ENCODE results near the gene CFAP47.
"Not testable (repeated sequence)": the region's sequence is repeated elsewhere in the genome, so short reads cannot be mapped to it uniquely, and the experiment has no call there.

CFAP47 gene

DNA sequence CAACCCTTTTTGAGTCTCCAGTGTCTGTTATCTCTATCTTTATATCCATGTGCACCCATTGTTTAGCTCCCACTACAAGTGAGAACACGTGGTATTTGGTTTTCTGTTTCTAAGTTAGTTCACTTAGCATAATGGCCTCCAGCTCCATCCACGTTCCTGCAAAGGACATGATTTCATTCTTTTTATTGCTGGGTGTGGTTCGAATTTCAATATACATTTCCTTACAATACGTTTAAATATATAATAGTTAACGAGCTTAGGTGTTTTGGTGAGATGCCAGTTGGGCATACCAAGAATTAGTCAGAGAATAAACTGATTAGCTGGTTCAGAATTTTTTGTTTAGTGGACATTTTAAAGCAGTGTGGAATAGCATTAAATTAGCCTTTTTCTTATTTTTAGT is 196.7 kb downstream of the CFAP47 start:
- no peaks in the 10 kb centered on the region for H3K36me3 ChIP-seq (ENCODE audit: insufficient read depth, low read length)
- no peaks in the 10 kb centered on the region for H3K4me1 ChIP-seq (ENCODE audit: insufficient read depth, low read length)
- H3K9ac ChIP-seq (ENCODE audit: low read depth, low read length): no peak overlapping the region
- H3K9me3 ChIP-seq (ENCODE audit: control insufficient read depth, insufficient read depth, low read length): no peaks in the 10 kb centered on the region; the same call in 1 of the 2 replicates

DNA sequence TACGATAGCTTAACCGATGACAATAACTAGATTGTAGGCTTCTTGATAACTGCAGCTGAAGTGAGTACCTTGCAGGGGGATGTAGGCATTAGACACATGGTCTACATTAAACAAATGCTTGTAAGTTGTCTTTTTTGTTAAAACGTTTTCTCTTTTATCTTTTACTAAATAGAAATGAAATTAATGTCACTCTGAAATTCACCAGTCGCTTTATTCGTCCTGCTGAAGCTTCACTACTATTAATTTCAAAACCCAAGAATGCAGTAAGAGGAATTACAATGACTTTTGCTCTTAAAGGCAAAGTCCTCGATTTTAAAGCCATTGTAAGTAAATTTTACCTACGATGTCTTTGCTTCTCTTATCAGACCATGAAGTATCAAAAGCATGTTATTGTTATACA is 239.7 kb downstream of the CFAP47 start:
- Histone ChIP-seq H3K9me3 (ENCODE audit: control insufficient read depth, insufficient read depth, low read length) (no peaks in the 10 kb centered on the region), H3K36me3 (ENCODE audit: insufficient read depth, low read length) (no peaks in the 10 kb centered on the region), H3K9ac (ENCODE audit: low read depth, low read length) (no peak overlapping the region), H3K4me1 (ENCODE audit: insufficient read depth, low read length) (no peaks in the 10 kb centered on the region)

DNA sequence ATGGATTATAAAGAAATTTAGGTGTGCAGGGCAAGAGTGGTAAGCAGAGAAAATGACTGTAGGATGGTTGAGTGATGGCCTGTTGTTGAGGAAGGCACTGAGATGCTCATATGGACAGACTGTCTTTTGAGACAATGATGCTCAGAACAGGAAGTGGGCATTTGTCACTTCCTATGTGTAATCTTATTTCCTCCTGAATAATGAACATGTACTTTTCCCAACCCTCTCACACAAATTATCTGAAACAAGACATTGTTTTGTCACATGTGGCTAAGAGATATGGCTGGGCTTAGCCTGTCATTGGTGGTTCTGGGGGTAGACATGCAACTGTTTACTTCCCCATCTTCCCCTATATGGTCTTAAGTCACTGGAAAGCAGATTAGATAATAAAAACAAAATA is 240.5 kb downstream of the CFAP47 start:
- Histone ChIP-seq H3K9ac (ENCODE audit: low read depth, low read length) (no peak overlapping the region), H3K9me3 (ENCODE audit: control insufficient read depth, insufficient read depth, low read length) (no peaks in the 10 kb centered on the region), H3K36me3 (ENCODE audit: insufficient read depth, low read length) (no peaks in the 10 kb centered on the region), H3K4me1 (ENCODE audit: insufficient read depth, low read length) (no peaks in the 10 kb centered on the region)

DNA sequence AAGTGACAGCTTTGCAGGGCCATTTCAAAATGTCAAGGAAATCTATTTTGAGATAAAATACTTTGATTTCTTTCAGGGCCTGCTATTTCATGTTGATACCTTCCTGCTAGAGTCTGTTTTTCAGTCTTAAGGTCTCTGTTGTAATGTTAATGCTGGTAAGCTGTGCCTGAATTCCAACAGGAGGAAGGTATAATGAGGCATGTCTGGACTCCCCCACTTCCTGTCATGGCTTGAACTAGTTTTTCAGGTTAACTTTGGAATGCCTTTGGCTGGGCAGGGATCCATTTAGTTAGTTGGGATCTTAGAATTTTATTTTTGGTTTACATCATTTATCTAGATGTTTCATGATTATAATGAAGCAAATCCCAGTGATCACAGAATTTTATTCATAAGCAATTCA is 279.0 kb downstream of the CFAP47 start:
- H3K9ac ChIP-seq (ENCODE audit: low read depth, low read length): no peak overlapping the region
- H3K4me1 ChIP-seq (ENCODE audit: insufficient read depth, low read length): no peaks in the 10 kb centered on the region
- H3K36me3 ChIP-seq (ENCODE audit: insufficient read depth, low read length): no peaks in the 10 kb centered on the region
- H3K9me3 ChIP-seq (ENCODE audit: control insufficient read depth, insufficient read depth, low read length): peaks cover 8% of the 10 kb centered on the region

DNA sequence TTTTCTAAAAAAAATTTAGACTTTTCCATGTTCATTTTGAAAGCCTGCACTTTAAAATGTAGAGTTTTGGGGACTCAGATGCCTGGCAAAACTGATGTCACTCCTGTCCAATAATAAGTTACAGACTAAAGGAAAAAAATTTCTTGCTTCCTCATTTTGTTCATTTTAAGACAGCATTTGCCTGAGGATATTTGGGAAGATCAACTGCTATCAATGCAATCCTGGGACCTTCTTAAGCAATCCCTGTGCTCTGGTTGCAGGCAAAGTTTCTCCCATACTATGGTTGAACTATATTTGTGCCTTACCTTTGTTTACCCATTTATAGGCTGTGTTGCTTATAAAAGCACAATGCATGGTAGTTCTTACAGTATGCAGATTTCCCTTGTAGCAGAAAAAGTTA is 280.4 kb downstream of the CFAP47 start:
- Histone ChIP-seq H3K4me1 (ENCODE audit: insufficient read depth, low read length) (no peaks in the 10 kb centered on the region), H3K9ac (ENCODE audit: low read depth, low read length) (no peak overlapping the region), H3K36me3 (ENCODE audit: insufficient read depth, low read length) (no peaks in the 10 kb centered on the region), H3K9me3 (ENCODE audit: control insufficient read depth, insufficient read depth, low read length) (peaks cover 8% of the 10 kb centered on the region)

DNA sequence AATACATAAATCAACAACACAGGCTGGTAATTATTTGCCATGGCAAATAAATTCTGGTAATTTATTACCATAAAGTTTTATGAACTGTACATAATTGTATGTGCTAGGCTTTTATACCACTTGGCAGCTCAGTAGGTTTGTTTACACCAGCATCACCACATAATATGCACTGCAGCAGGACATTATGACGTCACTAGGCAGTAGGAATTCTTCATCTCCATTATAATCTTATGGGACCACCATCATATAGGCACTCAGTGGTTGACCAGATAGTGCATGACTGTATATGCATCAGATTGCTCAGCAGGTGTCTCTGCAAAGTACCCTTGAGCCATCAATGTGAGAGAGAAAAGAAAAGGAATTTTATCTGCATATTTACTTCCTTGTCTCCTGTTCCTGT is 295.4 kb downstream of the CFAP47 start:
- Histone ChIP-seq H3K36me3 (ENCODE audit: insufficient read depth, low read length) (no peaks in the 10 kb centered on the region), H3K9ac (ENCODE audit: low read depth, low read length) (no peak overlapping the region), H3K4me1 (ENCODE audit: insufficient read depth, low read length) (peaks cover 25% of the 10 kb centered on the region; the same call in 1 of the 2 replicates), H3K9me3 (ENCODE audit: control insufficient read depth, insufficient read depth, low read length) (no peaks in the 10 kb centered on the region)

DNA sequence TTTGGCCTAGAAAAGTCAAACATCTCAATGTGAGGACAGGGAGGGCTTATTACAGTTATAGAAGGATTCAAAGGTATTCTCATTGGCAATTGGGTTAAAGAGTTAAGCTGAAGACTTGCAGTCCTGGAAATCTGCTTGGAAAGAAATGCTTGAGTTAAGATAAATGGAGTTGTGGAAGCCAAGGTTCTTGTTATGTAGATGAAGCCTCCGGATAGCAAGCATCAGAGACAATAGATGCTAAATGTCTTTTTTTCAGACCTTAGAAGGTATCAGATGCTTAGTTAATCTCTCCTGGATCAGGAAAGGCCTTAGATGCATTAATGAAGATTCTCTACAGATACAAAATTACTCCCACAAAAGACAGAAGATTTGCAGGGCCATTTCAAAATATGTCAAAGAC is 299.3 kb downstream of the CFAP47 start:
- peaks cover 25% of the 10 kb centered on the region; the same call in 1 of the 2 replicates for H3K4me1 ChIP-seq (ENCODE audit: insufficient read depth, low read length)
- H3K9me3 ChIP-seq (ENCODE audit: control insufficient read depth, insufficient read depth, low read length): no peaks in the 10 kb centered on the region
- no peak overlapping the region for H3K9ac ChIP-seq (ENCODE audit: low read depth, low read length)
- H3K36me3 ChIP-seq (ENCODE audit: insufficient read depth, low read length): no peaks in the 10 kb centered on the region

DNA sequence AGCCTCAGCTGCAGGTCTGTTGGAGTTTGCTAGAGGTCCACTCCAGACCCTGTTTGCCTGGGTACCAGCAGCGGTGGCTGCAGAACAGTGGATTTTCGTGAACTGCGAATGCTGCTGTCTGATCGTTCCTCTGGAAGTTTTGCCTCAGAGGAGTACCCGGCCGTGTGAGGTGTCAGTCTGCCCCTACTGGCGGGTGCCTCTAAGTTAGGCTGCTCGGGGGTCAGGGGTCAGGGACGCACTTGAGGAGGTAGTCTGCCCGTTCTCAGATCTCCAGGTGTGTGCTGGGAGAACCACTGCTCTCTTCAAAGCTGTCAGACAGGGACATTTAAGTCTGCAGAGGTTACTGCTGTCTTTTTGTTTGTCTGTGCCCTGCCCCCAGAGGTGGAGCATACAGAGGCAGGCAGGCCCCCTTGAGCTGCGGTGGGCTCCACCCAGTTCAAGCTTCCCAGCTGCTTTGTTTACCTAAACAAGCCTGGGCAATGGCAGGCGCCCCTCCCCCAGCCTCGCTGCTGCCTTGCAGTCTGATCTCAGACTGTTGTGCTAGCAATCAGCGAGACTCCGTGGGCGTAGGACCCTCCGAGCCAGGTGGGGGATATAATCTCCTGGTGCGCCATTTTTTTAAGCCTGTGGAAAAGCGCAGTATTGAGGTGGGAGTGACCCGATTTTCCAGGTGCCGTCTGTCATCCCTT is 315.4 kb downstream of the CFAP47 start:
- not testable (repeated sequence) for H3K36me3 ChIP-seq (ENCODE audit: insufficient read depth, low read length); H3K4me1 ChIP-seq (ENCODE audit: insufficient read depth, low read length); H3K9me3 ChIP-seq (ENCODE audit: control insufficient read depth, insufficient read depth, low read length); H3K9ac ChIP-seq (ENCODE audit: low read depth, low read length)

DNA sequence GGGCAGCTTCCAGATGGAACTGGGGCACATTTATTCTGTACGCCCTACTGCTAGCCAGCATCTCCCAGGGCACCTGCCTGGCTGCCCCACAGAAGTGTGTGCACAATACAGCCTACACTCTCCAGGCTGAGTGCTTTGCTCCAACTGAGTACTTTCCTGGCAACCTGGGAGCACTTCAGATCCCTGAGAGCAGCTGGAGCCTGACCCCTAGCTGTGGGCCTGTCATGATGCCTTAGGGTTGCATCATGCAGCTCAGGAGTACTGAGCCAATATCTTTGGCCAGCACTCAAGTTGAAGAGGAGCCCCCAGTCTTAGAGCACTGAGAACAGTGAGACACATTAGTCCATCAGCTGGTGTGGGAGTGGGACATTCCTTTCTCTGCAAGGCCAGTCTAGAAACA is 321.9 kb downstream of the CFAP47 start:
- no peaks in the 10 kb centered on the region for H3K36me3 ChIP-seq (ENCODE audit: insufficient read depth, low read length)
- H3K9me3 ChIP-seq (ENCODE audit: control insufficient read depth, insufficient read depth, low read length): no peaks in the 10 kb centered on the region
- H3K9ac ChIP-seq (ENCODE audit: low read depth, low read length): no peak overlapping the region
- H3K4me1 ChIP-seq (ENCODE audit: insufficient read depth, low read length): no peaks in the 10 kb centered on the region

DNA sequence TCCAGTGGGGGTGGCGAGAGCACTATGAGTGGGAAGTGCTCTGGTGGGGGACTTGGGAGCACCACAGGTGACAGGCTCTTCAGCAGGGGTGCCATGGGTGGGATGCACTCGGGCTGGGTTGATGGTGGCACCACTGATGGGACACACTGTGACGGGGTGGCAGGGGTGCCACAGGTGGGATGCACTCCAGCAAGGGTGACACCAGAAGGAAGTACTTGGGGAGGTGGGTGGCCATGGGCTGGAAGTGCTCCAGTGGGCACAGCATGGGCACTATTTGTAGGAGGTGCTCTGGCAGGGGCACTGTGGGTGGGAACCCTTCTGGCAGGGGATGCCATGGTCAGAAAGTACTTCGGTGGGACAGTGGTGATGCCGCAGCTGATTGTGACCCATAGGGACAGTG is 346.6 kb downstream of the CFAP47 start:
- no peak overlapping the region for H3K9ac ChIP-seq (ENCODE audit: low read depth, low read length)
- H3K4me1 ChIP-seq (ENCODE audit: insufficient read depth, low read length): no peaks in the 10 kb centered on the region
- H3K9me3 ChIP-seq (ENCODE audit: control insufficient read depth, insufficient read depth, low read length): no peaks in the 10 kb centered on the region

DNA sequence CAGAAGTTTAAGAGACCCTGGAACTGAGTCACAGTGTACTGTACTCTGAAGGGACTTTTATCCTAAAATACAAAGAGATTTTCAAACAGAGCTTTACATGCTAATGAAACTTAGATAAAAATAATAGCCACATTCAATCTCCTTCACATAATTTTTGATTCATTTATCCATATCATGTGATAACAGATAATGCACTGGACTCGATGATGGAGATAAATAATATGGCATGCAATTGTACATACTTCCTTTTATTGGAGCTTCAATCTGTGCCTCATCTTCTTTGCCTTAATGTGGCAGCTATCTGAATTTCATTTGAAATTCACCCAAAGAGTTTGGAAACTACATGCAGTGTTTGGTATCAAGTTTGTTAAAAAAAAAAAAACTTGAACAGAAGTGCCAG is 390.6 kb downstream of the CFAP47 start:
- no peaks in the 10 kb centered on the region for H3K9me3 ChIP-seq (ENCODE audit: control insufficient read depth, insufficient read depth, low read length)
- no peaks in the 10 kb centered on the region for H3K4me1 ChIP-seq (ENCODE audit: insufficient read depth, low read length)
- H3K36me3 ChIP-seq (ENCODE audit: insufficient read depth, low read length): no peaks in the 10 kb centered on the region
- no peak overlapping the region for H3K9ac ChIP-seq (ENCODE audit: low read depth, low read length)

More for the DNA sequence above, 346.6 kb downstream of the CFAP47 start:
- H3K36me3 ChIP-seq (ENCODE audit: insufficient read depth, low read length): no peaks in the 10 kb centered on the region

DNA sequence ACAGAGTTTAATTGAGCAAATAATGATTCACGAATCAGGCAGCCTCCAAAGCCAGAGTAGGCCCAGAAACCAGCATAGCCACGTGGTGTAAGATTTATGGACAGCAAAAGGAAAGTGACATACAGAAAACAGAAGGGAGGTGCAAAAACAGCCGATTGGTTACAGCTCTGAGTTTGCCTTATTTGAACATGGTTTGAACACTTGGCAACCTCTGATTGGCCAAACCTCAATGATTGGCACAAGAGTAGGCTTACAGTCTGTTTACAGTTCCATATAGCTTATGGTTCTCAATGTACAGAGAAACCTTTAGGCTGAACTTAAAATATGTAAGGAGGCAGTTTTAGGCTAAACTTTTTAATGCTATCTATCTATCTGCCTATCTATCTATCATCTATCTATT is 394.8 kb downstream of the CFAP47 start:
- H3K4me1 ChIP-seq (ENCODE audit: insufficient read depth, low read length): no peaks in the 10 kb centered on the region
- H3K36me3 ChIP-seq (ENCODE audit: insufficient read depth, low read length): no peaks in the 10 kb centered on the region
- no peaks in the 10 kb centered on the region for H3K9me3 ChIP-seq (ENCODE audit: control insufficient read depth, insufficient read depth, low read length)
- no peak overlapping the region for H3K9ac ChIP-seq (ENCODE audit: low read depth, low read length)

DNA sequence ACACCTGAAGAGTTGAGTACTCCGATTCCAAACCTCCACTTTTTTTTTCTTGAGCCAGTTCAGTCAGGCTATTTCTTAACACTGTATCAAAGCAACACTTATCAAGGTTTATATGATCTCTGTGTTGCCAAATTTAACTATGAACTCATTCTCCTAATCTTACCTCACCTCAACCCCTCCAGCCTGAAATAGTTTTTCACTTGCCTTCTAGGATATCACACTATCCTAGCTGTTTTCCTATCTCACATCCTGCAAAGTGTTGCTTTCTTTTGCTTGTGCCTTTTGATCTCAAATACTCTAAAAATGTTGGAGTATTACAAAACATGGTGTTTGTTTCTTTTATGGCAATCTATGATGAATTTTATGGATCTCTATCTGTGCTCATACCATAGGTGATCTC is 415.0 kb downstream of the CFAP47 start:
- Histone ChIP-seq H3K4me1 (ENCODE audit: insufficient read depth, low read length) (no peaks in the 10 kb centered on the region), H3K9me3 (ENCODE audit: control insufficient read depth, insufficient read depth, low read length) (no peaks in the 10 kb centered on the region), H3K9ac (ENCODE audit: low read depth, low read length) (no peak overlapping the region), H3K36me3 (ENCODE audit: insufficient read depth, low read length) (no peaks in the 10 kb centered on the region)

DNA sequence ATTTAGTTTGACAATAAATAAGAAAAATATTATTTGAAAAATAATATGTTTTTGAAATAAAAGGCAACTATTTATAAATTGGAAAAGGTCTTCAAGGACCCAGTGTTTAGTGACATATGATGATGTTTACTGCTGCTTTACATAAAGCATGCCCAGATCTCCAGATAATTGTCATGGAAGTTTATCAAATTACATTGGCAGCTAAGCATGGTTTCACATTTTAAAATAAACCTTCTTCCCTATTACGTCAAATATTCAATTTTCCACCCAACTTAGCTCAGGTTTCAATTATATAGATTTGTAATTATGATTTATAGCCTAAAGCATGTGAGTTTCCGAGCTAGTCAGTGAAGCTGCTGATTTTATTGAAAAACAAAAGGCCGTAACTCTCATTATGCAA is 417.2 kb downstream of the CFAP47 start:
- Histone ChIP-seq H3K9ac (ENCODE audit: low read depth, low read length) (no peak overlapping the region), H3K9me3 (ENCODE audit: control insufficient read depth, insufficient read depth, low read length) (no peaks in the 10 kb centered on the region), H3K4me1 (ENCODE audit: insufficient read depth, low read length) (no peaks in the 10 kb centered on the region), H3K36me3 (ENCODE audit: insufficient read depth, low read length) (no peaks in the 10 kb centered on the region)

DNA sequence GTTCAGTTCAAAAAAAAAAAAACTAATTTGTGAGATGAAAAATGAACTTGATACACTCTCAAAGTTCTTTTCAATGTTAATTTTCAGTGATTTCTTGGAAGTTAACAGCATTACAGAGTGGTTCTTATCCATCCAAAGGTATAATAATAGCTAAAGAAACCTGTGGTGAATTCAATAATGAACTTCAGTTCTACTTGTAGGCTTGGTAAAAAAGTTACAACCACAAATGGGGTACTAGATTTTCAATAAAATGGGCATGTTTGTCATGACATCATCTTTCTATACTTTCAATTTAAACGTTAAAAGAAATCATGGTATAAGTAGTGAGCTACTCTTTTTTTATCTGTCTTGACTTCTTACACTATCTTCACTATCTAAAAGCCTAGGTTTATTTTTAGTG is 424.8 kb downstream of the CFAP47 start:
- H3K4me1 ChIP-seq (ENCODE audit: insufficient read depth, low read length): no peaks in the 10 kb centered on the region
- H3K9ac ChIP-seq (ENCODE audit: low read depth, low read length): no peak overlapping the region
- H3K36me3 ChIP-seq (ENCODE audit: insufficient read depth, low read length): no peaks in the 10 kb centered on the region; the same call in 1 of the 2 replicates
- no peaks in the 10 kb centered on the region for H3K9me3 ChIP-seq (ENCODE audit: control insufficient read depth, insufficient read depth, low read length)

DNA sequence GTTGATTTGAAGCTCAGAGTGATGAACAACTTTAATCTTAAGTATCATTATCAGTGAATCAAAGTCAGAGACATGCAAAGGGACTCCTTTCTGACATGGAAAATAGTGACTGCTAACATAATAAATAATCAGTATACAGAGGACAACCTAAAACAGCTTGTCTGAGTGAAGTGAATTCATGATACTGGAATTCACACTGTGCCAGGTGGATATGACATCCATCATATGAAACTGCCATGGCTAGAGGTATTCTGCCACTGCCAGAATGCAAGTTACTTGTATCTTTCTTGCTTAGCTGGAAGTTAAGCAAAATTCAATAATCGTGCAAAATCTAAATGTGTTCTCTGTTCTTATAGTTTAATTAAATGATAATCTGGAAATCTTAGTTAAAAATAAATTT is 429.0 kb downstream of the CFAP47 start:
- Histone ChIP-seq H3K9ac (ENCODE audit: low read depth, low read length) (no peak overlapping the region), H3K9me3 (ENCODE audit: control insufficient read depth, insufficient read depth, low read length) (no peaks in the 10 kb centered on the region), H3K36me3 (ENCODE audit: insufficient read depth, low read length) (no peaks in the 10 kb centered on the region; the same call in 1 of the 2 replicates), H3K4me1 (ENCODE audit: insufficient read depth, low read length) (no peaks in the 10 kb centered on the region)
